HCT116 (cell line): ENCODE measurements around the gene NAA80. TPM values are rescaled to one million over a fixed set of nuclear protein-coding genes. Genes with fewer than 3 reads are reported as not detected.
A peak's percentile ranks its signal among the peaks of the same experiment; 100 is the strongest.

Source experiments
- ATAC-seq: fragments of 200-7000 bp; cut with Tn5 transposase; 2 replicates; pipeline ENCODE4 v1.9.1; 2020; ENCODE audit warnings: mild to moderate bottlenecking, moderate library complexity
- BruUV-seq: library from RNA; stranded (reverse); fragments of 400-500 nt; replicated peaks from 2 replicates; lab custom pipeline; 2021; lab: Mats Ljungman, UMichigan
- CTCF ChIA-PET: fragments of 300-600 bp; sonication (Branson Sonifier 250); formaldehyde crosslinking; loops from one replicate; lab custom pipeline; 2021; ENCODE audit warnings: antibody characterized with exemption; lab: Charles Lee
- POLR2A ChIA-PET: fragments of 300-600, 350-600 bp; sonication (Branson Sonifier 250); formaldehyde crosslinking; loops from one replicate; lab custom pipeline; 2021; ENCODE audit warnings: antibody characterized with exemption; lab: Charles Lee
- RAD21 ChIA-PET, 2 experiments: fragments of 300-600 bp; sonication (Branson Sonifier 250); formaldehyde crosslinking; loops; one replicate each; lab custom pipeline; 2023; ENCODE audit warnings: low total read pairs in 2 of 2; ENCODE audit not compliant: uncharacterized antibody in 2 of 2, unreplicated experiment in 2 of 2, low non-redundant PET in 1 of 2; lab: Charles Lee
- DNase-seq: peaks from one replicate; pipeline ENCODE4 v3.0.0-alpha.2; 2010; ENCODE audit warnings: low read depth, low spot score
- H2AFZ ChIP-seq: fragments of 200-600 bp; shearing (Covaris generic), sonication (generic); 2 replicates; pipeline ENCODE4 v1.6.1; 2017; ENCODE audit warnings: low read depth, mixed run types, mixed read lengths, antibody characterized with exemption, low read length; ENCODE audit not compliant: poor library complexity, severe bottlenecking
- H3K27ac ChIP-seq: 2 replicates; pipeline ENCODE4 v1.5.1; 2012; ENCODE audit warnings: low read depth, low read length
- H3K27me3 ChIP-seq: fragments of 200-600 bp; sonication (generic); 2 replicates; pipeline ENCODE4 v1.6.1; 2016; ENCODE audit warnings: mixed run types, low read length, mixed read lengths; ENCODE audit not compliant: insufficient read depth
- H3K36me3 ChIP-seq, 2 experiments: fragments of 200-500 bp in 1 of 2; fragments of 200-600 bp in 1 of 2; sonication (Bioruptor generic) in 1 of 2; sonication (generic) in 1 of 2; 2 replicates each; pipeline versions ENCODE4 v1.5.1 to v1.6.1; 2014 to 2016; ENCODE audit warnings: low read length in 2 of 2, inconsistent platforms in 1 of 2, mixed read lengths in 1 of 2, mixed run types in 1 of 2; ENCODE audit not compliant: insufficient read depth in 2 of 2, control insufficient read depth in 1 of 2
- H3K4me1 ChIP-seq, 2 experiments: fragments of 200-600 bp in 1 of 2; sonication (generic) in 1 of 2; 2 replicates each; pipeline versions ENCODE4 v1.5.1 to v1.6.1; 2012 to 2017; ENCODE audit warnings: low read length in 2 of 2, inconsistent platforms in 1 of 2, mild to moderate bottlenecking in 1 of 2, mixed read lengths in 1 of 2, mixed run types in 1 of 2, moderate library complexity in 1 of 2; ENCODE audit not compliant: insufficient read depth in 2 of 2, control insufficient read depth in 1 of 2
- H3K4me2 ChIP-seq: fragments of 200-600 bp; sonication (generic); 2 replicates; pipeline ENCODE4 v1.6.1; 2017; ENCODE audit warnings: mixed run types, low read length, mixed read lengths
- H3K4me3 ChIP-seq, 2 experiments: fragments of 200-600 bp in 1 of 2; sonication (generic) in 1 of 2; replicated peaks in 1 of 2; 2 replicates each; pipeline ENCODE4 v1.5.1; 2011 to 2016; ENCODE audit warnings: low read length in 2 of 2, control low read depth in 1 of 2, low read depth in 1 of 2, mild to moderate bottlenecking in 1 of 2, mixed read lengths in 1 of 2, mixed run types in 1 of 2
- H3K79me2 ChIP-seq: fragments of 200-600 bp; sonication (generic); 2 replicates; pipeline ENCODE4 v1.6.1; 2017; ENCODE audit warnings: mild to moderate bottlenecking, mixed run types, low read length, moderate library complexity, mixed read lengths; ENCODE audit not compliant: insufficient read depth
- H3K9ac ChIP-seq: fragments of 200-600 bp; sonication (generic); 2 replicates; pipeline ENCODE4 v1.6.1; 2016; ENCODE audit warnings: low read length, mixed read lengths
- H3K9me2 ChIP-seq: fragments of 200-600 bp; sonication (generic), shearing (Covaris generic); 2 replicates; pipeline ENCODE4 v1.6.1; 2017; ENCODE audit warnings: mixed run types, mild to moderate bottlenecking, moderate library complexity; ENCODE audit not compliant: insufficient read depth
- H3K9me3 ChIP-seq, 2 experiments: fragments of 200-500 bp in 1 of 2; fragments of 200-600 bp in 1 of 2; sonication (Bioruptor generic) in 1 of 2; sonication (generic) in 1 of 2; 2 replicates each; pipeline ENCODE4 v1.6.1; 2014 to 2017; ENCODE audit warnings: low read length in 2 of 2, mixed read lengths in 2 of 2, inconsistent platforms in 1 of 2, low read depth in 1 of 2, mild to moderate bottlenecking in 1 of 2, mixed run types in 1 of 2, moderate library complexity in 1 of 2; ENCODE audit not compliant: control insufficient read depth in 1 of 2, insufficient read depth in 1 of 2
- H4K20me1 ChIP-seq: fragments of 200-600 bp; sonication (generic), shearing (Covaris generic); 2 replicates; pipeline ENCODE4 v1.6.1; 2017; ENCODE audit warnings: mixed run types, mild to moderate bottlenecking, moderate library complexity; ENCODE audit not compliant: insufficient read depth
- ATF3 ChIP-seq: IDR thresholded peaks from 2 replicates; pipeline ENCODE4 v1.6.1; 2012
- CBX3 ChIP-seq: IDR thresholded peaks from 2 replicates; pipeline ENCODE4 v1.6.1; 2012; ENCODE audit warnings: low read depth
- CEBPB ChIP-seq: IDR thresholded peaks from 2 replicates; pipeline ENCODE4 v1.6.1; 2012; ENCODE audit warnings: low read depth
- CTCF ChIP-seq, 3 experiments: fragments of 200-600 bp in 1 of 3; sonication (generic) in 1 of 3; IDR thresholded peaks in 2 of 3; conservative IDR thresholded peaks in 1 of 3; 2 replicates each; pipeline ENCODE4 v1.5.1; 2012 to 2017; ENCODE audit warnings: low read depth in 2 of 3, low read length in 2 of 3, antibody characterized with exemption in 1 of 3, borderline replicate concordance in 1 of 3, control low read depth in 1 of 3, mild to moderate bottlenecking in 1 of 3, mixed read lengths in 1 of 3, mixed run types in 1 of 3, moderate library complexity in 1 of 3; ENCODE audit not compliant: insufficient read depth in 1 of 3
- EGR1 ChIP-seq: IDR thresholded peaks from 2 replicates; pipeline ENCODE4 v1.6.1; 2012; ENCODE audit warnings: low read depth
- ELF1 ChIP-seq: IDR thresholded peaks from 2 replicates; pipeline ENCODE4 v1.6.1; 2012; ENCODE audit warnings: low read depth, borderline replicate concordance
- EZH2 ChIP-seq: fragments of 200-600 bp; sonication (generic); IDR thresholded peaks from 2 replicates; pipeline ENCODE4 v1.6.1; 2017; ENCODE audit warnings: antibody characterized with exemption, mixed run types
- FOSL1 ChIP-seq: IDR thresholded peaks from 2 replicates; pipeline ENCODE4 v1.6.1; 2012; ENCODE audit warnings: low read depth
- JUND ChIP-seq: IDR thresholded peaks from 2 replicates; pipeline ENCODE4 v1.6.1; 2012
- MAX ChIP-seq: IDR thresholded peaks from 2 replicates; pipeline ENCODE4 v1.6.1; 2012
- POLR2AphosphoS5 ChIP-seq: IDR thresholded peaks from 2 replicates; pipeline ENCODE4 v1.6.1; 2011; ENCODE audit warnings: mild to moderate bottlenecking, low read depth, low read length, moderate library complexity
- REST ChIP-seq: IDR thresholded peaks from 2 replicates; pipeline ENCODE4 v1.6.1; 2012; ENCODE audit warnings: low read depth
- SIN3A ChIP-seq: IDR thresholded peaks from 2 replicates; pipeline ENCODE4 v1.6.1; 2012; ENCODE audit warnings: low read depth
- SP1 ChIP-seq: IDR thresholded peaks from 2 replicates; pipeline ENCODE4 v1.6.1; 2012; ENCODE audit warnings: low read depth
- TCF7L2 ChIP-seq: IDR thresholded peaks from 2 replicates; pipeline ENCODE4 v1.7.0; 2011; ENCODE audit warnings: borderline replicate concordance, inconsistent platforms; ENCODE audit not compliant: insufficient read depth, insufficient read length; ENCODE audit errors: extremely low read depth
- ZBTB33 ChIP-seq: IDR thresholded peaks from 2 replicates; pipeline ENCODE4 v1.6.1; 2011; ENCODE audit warnings: mild to moderate bottlenecking, low read length, moderate library complexity; ENCODE audit not compliant: insufficient replicate concordance; ENCODE audit errors: extremely low read depth
- ZFX ChIP-seq: fragments of 450-650 bp; IDR thresholded peaks from 2 replicates; pipeline ENCODE4 v1.6.1; 2017
- intact Hi-C: fragments of 100-400 bp; cut with micrococcal nuclease; formaldehyde crosslinking; loops from 2 replicates; pipeline ENCODE4 v1.10.0; 2022
- total RNA-seq: library from RNA; stranded (reverse); gene quantifications from one replicate; pipeline ENCODE4 v1.2.1, GENCODE V29; 2021; ENCODE audit not compliant: unreplicated experiment

Gene NAA80
- total RNA-seq, 1 experiment from 2014 or later = 21.3 TPM

- no peaks in the 10 kb centered on the region for H3K9me3 ChIP-seq
- H3K27ac ChIP-seq = no peak overlapping the region; the same call in 1 of the 2 replicates
- ChIA-PET POLR2A (interaction anchor here (0.6 kb wide), 1 partner anchor 8 kb away, joined by 3 read pairs; no protein-coding TSS in a partner anchor), RAD21 (no interaction called here), CTCF (no interaction called here)
- peaks cover 8% of the 10 kb centered on the region for H3K79me2 ChIP-seq
- H3K4me1 ChIP-seq = peaks cover 12 to 47% of the 10 kb centered on the region in 2 experiments
- intact Hi-C loops = loop anchor here (5.0 kb wide), 1 partner anchor 267 kb away; the partner anchor contains the start of gene CISH
- H3K36me3 ChIP-seq = peaks cover 0 to 8% of the 10 kb centered on the region in 2 experiments; a peak in 1 of 4 replicates
- no peak overlapping the region for H2AFZ ChIP-seq
- DNase-seq (no peak), ATAC-seq (no peak)
- H3K27me3 ChIP-seq = no peaks in the 10 kb centered on the region
- no peaks in the 10 kb centered on the region for H4K20me1 ChIP-seq
- H3K9me2 ChIP-seq = no peaks in the 10 kb centered on the region
- H3K4me3 ChIP-seq = no peak overlapping the region
- H3K4me2 ChIP-seq = peak overlapping the region; percentile 75
- no TSS peak for BruUV-seq
- no peak overlapping the region for H3K9ac ChIP-seq
- TF ChIP-seq FOSL1 = no peak
- TF ChIP-seq CTCF (IDR thresholded peaks at IDR 0.05 in 2 of 3, conservative IDR thresholded peaks at IDR 0.05 in 1 of 3; ENCODE audit: borderline replicate concordance in 1 of 3, insufficient read depth in 1 of 3, low read depth in 2 of 3, low read length in 2 of 3) = no peak
- no peak for TF ChIP-seq ELF1
- TF ChIP-seq ATF3 = no peak
- no peak for TF ChIP-seq SP1
- TF ChIP-seq CBX3 = no peak
- no peak for TF ChIP-seq REST
- no peak for TF ChIP-seq SIN3A
- TF ChIP-seq EGR1 = no peak
- TF ChIP-seq ZFX = no peak
- no peak for TF ChIP-seq ZBTB33
- TF ChIP-seq CEBPB = no peak
- no peak for TF ChIP-seq TCF7L2
- no peak for TF ChIP-seq MAX
- no peak for TF ChIP-seq EZH2
- TF ChIP-seq POLR2AphosphoS5 = no peak
- TF ChIP-seq JUND = no peak
These were observed 45.8 kb upstream of the NAA80 start for GRCh38 chr3:50345008-50345407.
